GM21447 (cell line): Measurements from ENCODE around the gene ADAMTS7.
"Not testable (repeated sequence)": the region's sequence is repeated elsewhere in the genome, so short reads cannot be mapped to it uniquely, and the experiment has no call there.

Experiments
- ATAC-seq: cut with Tn5 transposase; IDR thresholded peaks from one replicate; pipeline ENCODE4 v1.9.1; 2021; ENCODE audit not compliant: unreplicated experiment

The ADAMTS7 gene

GRCh38 chr15:78726870-78727551 is 84.3 kb downstream of the ADAMTS7 start:
- ATAC-seq: no peak

GRCh38 chr15:78719819-78720450 is 91.3 kb downstream of the ADAMTS7 start:
- not testable (repeated sequence) for ATAC-seq

GRCh38 chr15:78718837-78719236 is 92.4 kb downstream of the ADAMTS7 start:
- ATAC-seq: no peak

- no peak for ATAC-seq
Measured at GRCh38 chr15:78717956-78718656, 93.2 kb downstream of the ADAMTS7 start.

- ATAC-seq: no peak
Measured at GRCh38 chr15:78716651-78717050, 94.6 kb downstream of the ADAMTS7 start.

- ATAC-seq: no peak
Measured at GRCh38 chr15:78715930-78716329, 95.3 kb downstream of the ADAMTS7 start.

- ATAC-seq: no peak
Measured at GRCh38 chr15:78715434-78715833, 95.8 kb downstream of the ADAMTS7 start.

GRCh38 chr15:78714890-78715289 is 96.4 kb downstream of the ADAMTS7 start:
- ATAC-seq: no peak

GRCh38 chr15:78712797-78713515 is 98.3 kb downstream of the ADAMTS7 start:
- no peak for ATAC-seq

- no peak for ATAC-seq
Measured at GRCh38 chr15:78711638-78712037, 99.6 kb downstream of the ADAMTS7 start.

GRCh38 chr15:78709263-78709882 is 101.9 kb downstream of the ADAMTS7 start:
- ATAC-seq: peak; percentile 66
